Caco-2 (cell line): Measurements from ENCODE around the gene PBX1. TPM values are rescaled to one million over a fixed set of nuclear protein-coding genes. Genes with fewer than 3 reads are reported as not detected.

Experiments
- BruUV-seq: library from RNA; stranded (reverse); fragments of 400-500 nt; replicated peaks from 2 replicates; lab custom pipeline; 2021; lab: Mats Ljungman, UMichigan
- CTCF ChIA-PET: fragments of 300-600 bp; sonication (Branson Sonifier 250); formaldehyde crosslinking; loops from one replicate; lab custom pipeline; 2022; ENCODE audit warnings: antibody characterized with exemption; lab: Charles Lee
- POLR2A ChIA-PET: fragments of 300-600 bp; sonication (Branson Sonifier 250); formaldehyde crosslinking; loops from one replicate; lab custom pipeline; 2022; ENCODE audit warnings: antibody characterized with exemption; lab: Charles Lee
- DNase-seq, 2 experiments: peaks; one replicate each; pipeline versions ENCODE4 v3.0.0 to v3.0.0-alpha.2; 2020 to 2022
- H3K27me3 ChIP-seq: replicated peaks from 2 replicates; pipeline ENCODE4 v1.6.0; 2011; ENCODE audit warnings: low read length; ENCODE audit not compliant: control insufficient read depth, insufficient read depth
- H3K36me3 ChIP-seq: 2 replicates; pipeline ENCODE4 v1.5.1; 2011; ENCODE audit warnings: low read length; ENCODE audit not compliant: control insufficient read depth, insufficient read depth
- H3K4me1 ChIP-seq: fragments of 250-450 bp; sonication (Bioruptor Pico); 2 replicates; pipeline ENCODE4 v1.5.1; 2020; ENCODE audit warnings: mild to moderate bottlenecking
- H3K4me3 ChIP-seq: 2 replicates; pipeline ENCODE4 v1.5.1; 2011; ENCODE audit warnings: low read depth, mild to moderate bottlenecking, control low read depth, low read length
- H3K9me3 ChIP-seq: fragments of 250-450 bp; sonication (Bioruptor Pico); 2 replicates; pipeline ENCODE4 v1.5.1; 2020; ENCODE audit warnings: mild to moderate bottlenecking, moderate library complexity
- H3K27ac Mint-ChIP-seq: one replicate; pipeline ENCODE4 v1.8.0; 2022; ENCODE audit warnings: mixed read lengths; ENCODE audit not compliant: unreplicated experiment
- H3K27me3 Mint-ChIP-seq: one replicate; pipeline ENCODE4 v1.8.0; 2022; ENCODE audit warnings: mixed read lengths; ENCODE audit not compliant: insufficient read depth, unreplicated experiment
- H3K36me3 Mint-ChIP-seq: one replicate; pipeline ENCODE4 v1.8.0; 2022; ENCODE audit warnings: mild to moderate bottlenecking, mixed read lengths; ENCODE audit not compliant: insufficient read depth, unreplicated experiment
- H3K4me1 Mint-ChIP-seq: one replicate; pipeline ENCODE4 v1.8.0; 2022; ENCODE audit warnings: low read depth, mixed read lengths; ENCODE audit not compliant: unreplicated experiment
- H3K4me3 Mint-ChIP-seq: one replicate; pipeline ENCODE4 v1.8.0; 2022; ENCODE audit warnings: mild to moderate bottlenecking, moderate library complexity, mixed read lengths; ENCODE audit not compliant: unreplicated experiment
- H3K9me3 Mint-ChIP-seq: one replicate; pipeline ENCODE4 v1.8.0; 2022; ENCODE audit warnings: mixed read lengths; ENCODE audit not compliant: unreplicated experiment
- CTCF ChIP-seq, 2 experiments: fragments of 200-600 bp in 1 of 2; IDR thresholded peaks; 1 replicate in 1 of 2; 2 replicates in 1 of 2; pipeline versions ENCODE4 v1.5.1 to v1.8.0; 2011 to 2022; ENCODE audit warnings: antibody characterized with exemption in 1 of 2, control low read depth in 1 of 2, inconsistent platforms in 1 of 2, low read depth in 1 of 2, low read length in 1 of 2, mild to moderate bottlenecking in 1 of 2, moderate library complexity in 1 of 2; ENCODE audit not compliant: insufficient read depth in 1 of 2, severe bottlenecking in 1 of 2, unreplicated experiment in 1 of 2
- intact Hi-C: fragments of 100-400 bp; cut with micrococcal nuclease; formaldehyde crosslinking; loops from one replicate; pipeline ENCODE4 v1.10.0; 2022; ENCODE audit not compliant: unreplicated experiment
- total RNA-seq: library from RNA; stranded (reverse); gene quantifications from 2 replicates; pipeline ENCODE4 v1.2.3, GENCODE V29; 2022

Gene PBX1
- total RNA-seq, 1 experiment from 2014 or later = 103 TPM

DNA sequence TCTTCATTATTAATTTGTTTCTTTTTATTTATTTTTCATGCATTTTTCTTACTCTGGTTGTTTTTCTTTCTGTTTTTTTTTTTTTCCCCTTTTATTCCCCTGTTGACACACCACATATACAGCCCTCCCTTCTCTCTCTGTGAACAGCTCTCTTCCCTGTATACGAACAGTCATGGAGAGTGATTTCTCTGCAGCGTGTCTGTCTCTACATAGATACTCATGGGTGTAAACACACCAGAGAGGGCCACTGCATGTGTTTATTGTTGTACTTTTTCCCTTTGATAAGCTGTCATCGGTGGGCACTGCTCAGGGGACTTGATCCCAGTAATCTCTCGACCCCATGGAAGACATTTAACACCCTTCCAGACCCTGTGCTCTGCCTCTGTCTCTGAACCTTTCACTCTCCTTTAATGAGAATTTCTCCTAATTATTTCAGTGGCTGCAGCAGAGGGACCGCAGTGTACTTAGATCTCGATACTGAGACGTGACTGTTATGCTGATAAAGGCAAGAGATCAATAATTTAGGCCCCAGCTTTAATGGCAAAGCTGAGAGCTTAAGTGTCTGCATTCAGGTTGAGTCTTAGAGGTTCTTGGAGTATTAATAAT lies 113.1 kb downstream of the PBX1 start:
- H3K9me3 Mint-ChIP-seq = peaks cover 11% of the 10 kb centered on the region
- Histone ChIP-seq H3K36me3 (no peaks in the 10 kb centered on the region), H3K4me1 (peaks cover 64% of the 10 kb centered on the region), H3K4me3 (no peak overlapping the region), H3K27me3 (no peaks in the 10 kb centered on the region), H3K9me3 (peaks cover 13% of the 10 kb centered on the region)
- peaks cover 19% of the 10 kb centered on the region for H3K36me3 Mint-ChIP-seq
- H3K4me3 Mint-ChIP-seq = peak overlapping the region; percentile 67
- peak overlapping the region; percentile 58 for H3K27ac Mint-ChIP-seq
- no peak for DNase-seq
- POLR2A ChIA-PET = no interaction called here
- TF ChIP-seq CTCF (IDR thresholded peaks at IDR 0.05; ENCODE audit: insufficient read depth in 1 of 2, low read depth in 1 of 2, low read length in 1 of 2, severe bottlenecking in 1 of 2, unreplicated experiment in 1 of 2) = no peak
- CTCF ChIA-PET = interaction anchor here (1.9 kb wide), 1 partner anchor 12 kb away, joined by 9 read pairs; no protein-coding TSS in a partner anchor
- peaks cover 47% of the 10 kb centered on the region for H3K4me1 Mint-ChIP-seq
- intact Hi-C loops = loop anchor here (1.0 to 2.0 kb wide), 3 partner anchors 8 to 23 kb away; no protein-coding TSS in a partner anchor
- BruUV-seq = no TSS peak
- H3K27me3 Mint-ChIP-seq = no peaks in the 10 kb centered on the region

DNA sequence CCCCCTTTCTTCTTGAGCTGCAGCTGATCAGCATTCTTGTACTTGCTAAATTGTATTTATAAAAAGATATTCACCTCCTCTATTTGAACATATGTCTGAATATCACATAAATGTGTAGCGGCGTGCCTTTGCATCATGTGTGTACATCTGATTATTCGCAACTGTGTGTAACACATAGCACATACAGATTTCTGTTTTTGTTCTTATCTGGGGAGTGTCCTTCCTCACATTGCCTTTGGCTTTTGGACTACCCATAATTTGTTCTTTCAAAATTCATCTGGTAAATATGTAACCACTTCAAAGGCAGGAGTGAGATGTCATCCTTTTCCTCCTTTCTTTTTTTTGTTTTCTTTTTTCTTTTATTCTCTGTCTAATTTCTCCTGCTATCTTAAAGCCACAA lies 113.6 kb downstream of the PBX1 start:
- H3K27ac Mint-ChIP-seq = peak overlapping the region; percentile 58
- DNase-seq = no peak
- H3K9me3 Mint-ChIP-seq = peaks cover 11% of the 10 kb centered on the region
- BruUV-seq = no TSS peak
- intact Hi-C loops = loop anchor here (1.0 to 2.0 kb wide), 3 partner anchors 8 to 24 kb away; no protein-coding TSS in a partner anchor
- H3K4me3 Mint-ChIP-seq = peak overlapping the region; percentile 67
- peaks cover 13% of the 10 kb centered on the region for H3K9me3 ChIP-seq
- peaks cover 44% of the 10 kb centered on the region for H3K4me1 Mint-ChIP-seq
- H3K27me3 ChIP-seq = no peaks in the 10 kb centered on the region
- no peaks in the 10 kb centered on the region for H3K36me3 ChIP-seq
- ChIA-PET POLR2A (no interaction called here), CTCF (interaction anchor here (1.9 kb wide), 1 partner anchor 12 kb away, joined by 9 read pairs; no protein-coding TSS in a partner anchor)
- TF ChIP-seq CTCF (IDR thresholded peaks at IDR 0.05; ENCODE audit: insufficient read depth in 1 of 2, low read depth in 1 of 2, low read length in 1 of 2, severe bottlenecking in 1 of 2, unreplicated experiment in 1 of 2) = no peak
- peaks cover 19% of the 10 kb centered on the region for H3K36me3 Mint-ChIP-seq
- peaks cover 62% of the 10 kb centered on the region for H3K4me1 ChIP-seq
- no peak overlapping the region for H3K4me3 ChIP-seq
- no peaks in the 10 kb centered on the region for H3K27me3 Mint-ChIP-seq

GRCh38 chr1:164673584-164674214 lies 114.7 kb downstream of the PBX1 start:
- no peaks in the 10 kb centered on the region for H3K27me3 Mint-ChIP-seq
- no peak overlapping the region for H3K4me3 ChIP-seq
- H3K4me3 Mint-ChIP-seq = no peak overlapping the region
- peaks cover 20% of the 10 kb centered on the region for H3K36me3 Mint-ChIP-seq
- POLR2A ChIA-PET = no interaction called here
- no peak overlapping the region for H3K27ac Mint-ChIP-seq
- H3K4me1 Mint-ChIP-seq = peaks cover 44% of the 10 kb centered on the region
- peak; percentile 42 to 78 for TF ChIP-seq CTCF (IDR thresholded peaks at IDR 0.05; ENCODE audit: insufficient read depth in 1 of 2, low read depth in 1 of 2, low read length in 1 of 2, severe bottlenecking in 1 of 2, unreplicated experiment in 1 of 2)
- H3K4me1 ChIP-seq = peaks cover 57% of the 10 kb centered on the region
- CTCF ChIA-PET = interaction anchor here (0.6 to 1.9 kb wide), 4 partner anchors 14 to 114 kb away, joined by 3 to 9 read pairs (median 5); no protein-coding TSS in a partner anchor
- no TSS peak for BruUV-seq
- no peaks in the 10 kb centered on the region for H3K27me3 ChIP-seq
- intact Hi-C loops = loop anchor here (2.0 kb wide), 2 partner anchors 15 to 25 kb away; no protein-coding TSS in a partner anchor
- H3K9me3 Mint-ChIP-seq = peaks cover 9% of the 10 kb centered on the region
- DNase-seq = peak in 1 of 2 experiments; percentile 42
- H3K36me3 ChIP-seq = no peaks in the 10 kb centered on the region
- peaks cover 10% of the 10 kb centered on the region; the same call in 1 of the 2 replicates for H3K9me3 ChIP-seq
